Measurements from ENCODE around the gene BCL2L11. TPM values are rescaled to one million over a fixed set of nuclear protein-coding genes. Genes with fewer than 3 reads are reported as not detected.

The BCL2L11 gene
- total and polyA plus RNA-seq, 10 of the 15 experiments (the other 5 are each of a cell fraction or from before 2014, with no cell fraction given): 0.29 to 10.1 (median 1.1) TPM

DNA sequence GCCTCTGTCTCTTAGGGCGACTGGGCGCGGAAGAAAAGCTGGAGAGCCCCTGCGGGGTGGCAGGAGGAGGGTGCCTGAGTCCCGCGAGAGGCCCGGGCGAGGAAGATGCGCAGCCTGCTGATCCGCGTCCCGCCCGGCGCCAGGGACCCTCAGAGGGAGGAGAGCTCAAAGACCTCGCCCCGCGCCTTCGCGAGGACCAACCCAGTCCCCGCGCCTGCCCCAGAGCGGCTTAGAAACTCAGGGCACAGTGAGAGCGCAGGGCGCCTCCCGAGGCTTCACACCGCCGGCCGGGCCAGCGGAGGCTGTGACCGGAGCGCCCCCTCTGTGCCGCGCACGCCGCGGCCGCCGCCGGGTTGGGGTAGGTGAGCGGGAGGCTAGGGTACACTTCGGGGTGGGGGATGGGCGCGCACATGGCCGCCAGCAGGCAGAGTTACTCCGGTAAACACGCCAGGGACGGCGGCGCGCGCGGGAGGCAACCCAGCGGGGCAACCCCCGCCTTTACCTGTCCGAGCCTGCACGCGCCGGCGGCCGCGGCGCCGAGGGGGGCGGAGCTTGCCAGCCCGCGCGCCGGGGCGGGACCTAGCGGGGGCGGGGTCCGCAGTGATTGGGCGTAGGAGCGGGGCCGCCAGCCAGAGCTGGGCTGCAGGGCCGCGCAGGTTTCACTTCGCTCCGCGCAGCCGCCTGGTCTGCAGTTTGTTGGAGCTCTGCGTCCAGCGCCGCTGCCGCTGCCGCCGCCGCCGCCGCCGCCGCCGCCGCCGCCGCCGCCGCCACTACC lies at the start of gene BCL2L11 (continued):
- no peak for TF ChIP-seq RCOR1 (conservative IDR thresholded peaks at IDR 0.05; ENCODE audit: low read depth, low read length)
- peak; percentile 8 for TF ChIP-seq SUZ12 (IDR thresholded peaks at IDR 0.05; ENCODE audit: unreplicated experiment)
- TF ChIP-seq TCF12 (IDR thresholded peaks at IDR 0.05; ENCODE audit: low read depth, low read length): peak; percentile 24; the same call in 1 of the 2 replicates
- TF ChIP-seq POLR2AphosphoS5 (IDR thresholded peaks at IDR 0.05; ENCODE audit: low read length): peak; percentile 75
- peak; percentile 57; the same call in 1 of the 2 replicates for TF ChIP-seq BACH1 (IDR thresholded peaks at IDR 0.05; ENCODE audit: borderline replicate concordance)
- TF ChIP-seq, protein P1, sequence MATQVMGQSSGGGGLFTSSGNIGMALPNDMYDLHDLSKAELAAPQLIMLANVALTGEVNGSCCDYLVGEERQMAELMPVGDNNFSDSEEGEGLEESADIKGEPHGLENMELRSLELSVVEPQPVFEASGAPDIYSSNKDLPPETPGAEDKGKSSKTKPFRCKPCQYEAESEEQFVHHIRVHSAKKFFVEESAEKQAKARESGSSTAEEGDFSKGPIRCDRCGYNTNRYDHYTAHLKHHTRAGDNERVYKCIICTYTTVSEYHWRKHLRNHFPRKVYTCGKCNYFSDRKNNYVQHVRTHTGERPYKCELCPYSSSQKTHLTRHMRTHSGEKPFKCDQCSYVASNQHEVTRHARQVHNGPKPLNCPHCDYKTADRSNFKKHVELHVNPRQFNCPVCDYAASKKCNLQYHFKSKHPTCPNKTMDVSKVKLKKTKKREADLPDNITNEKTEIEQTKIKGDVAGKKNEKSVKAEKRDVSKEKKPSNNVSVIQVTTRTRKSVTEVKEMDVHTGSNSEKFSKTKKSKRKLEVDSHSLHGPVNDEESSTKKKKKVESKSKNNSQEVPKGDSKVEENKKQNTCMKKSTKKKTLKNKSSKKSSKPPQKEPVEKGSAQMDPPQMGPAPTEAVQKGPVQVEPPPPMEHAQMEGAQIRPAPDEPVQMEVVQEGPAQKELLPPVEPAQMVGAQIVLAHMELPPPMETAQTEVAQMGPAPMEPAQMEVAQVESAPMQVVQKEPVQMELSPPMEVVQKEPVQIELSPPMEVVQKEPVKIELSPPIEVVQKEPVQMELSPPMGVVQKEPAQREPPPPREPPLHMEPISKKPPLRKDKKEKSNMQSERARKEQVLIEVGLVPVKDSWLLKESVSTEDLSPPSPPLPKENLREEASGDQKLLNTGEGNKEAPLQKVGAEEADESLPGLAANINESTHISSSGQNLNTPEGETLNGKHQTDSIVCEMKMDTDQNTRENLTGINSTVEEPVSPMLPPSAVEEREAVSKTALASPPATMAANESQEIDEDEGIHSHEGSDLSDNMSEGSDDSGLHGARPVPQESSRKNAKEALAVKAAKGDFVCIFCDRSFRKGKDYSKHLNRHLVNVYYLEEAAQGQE (IDR thresholded peaks at IDR 0.05; ENCODE audit: low read depth, low read length): no peak
- no peak for TF ChIP-seq EP300 (IDR thresholded peaks at IDR 0.05; ENCODE audit: borderline replicate concordance in 1 of 2, control insufficient read depth in 1 of 2, low read depth in 2 of 2, low read length in 2 of 2)
- no peak for TF ChIP-seq MEF2B (IDR thresholded peaks at IDR 0.05; ENCODE audit: partially characterized antibody, poor library complexity, severe bottlenecking)
- TF ChIP-seq BCL3 (IDR thresholded peaks at IDR 0.05; ENCODE audit: borderline replicate concordance, insufficient read depth, low read depth, low read length, poor library complexity, severe bottlenecking): no peak
- TF ChIP-seq YY1 (IDR thresholded peaks at IDR 0.05; ENCODE audit: low read depth, low read length): no peak
- TF ChIP-seq CBX3 (IDR thresholded peaks at IDR 0.05; ENCODE audit: borderline replicate concordance, low read depth): no peak
- no peak for TF ChIP-seq JUNB (IDR thresholded peaks at IDR 0.05)
- TF ChIP-seq FOXK2 (IDR thresholded peaks at IDR 0.05): 0 out of 2 replicates have a peak, but pooled peaks have one; percentile 14
- TF ChIP-seq ZSCAN29 (IDR thresholded peaks at IDR 0.05): no peak
- no peak for TF ChIP-seq EED (IDR thresholded peaks at IDR 0.05; ENCODE audit: low read depth)
- no peak for TF ChIP-seq ATF7 (IDR thresholded peaks at IDR 0.05; ENCODE audit: low read depth)
- TF ChIP-seq EGR1 (IDR thresholded peaks at IDR 0.05; ENCODE audit: borderline replicate concordance in 1 of 2, low read depth in 2 of 2, low read length in 2 of 2): peak in 1 of 2 experiments; percentile 64; a peak in 2 of 3 replicates
- TF ChIP-seq, protein P2, sequence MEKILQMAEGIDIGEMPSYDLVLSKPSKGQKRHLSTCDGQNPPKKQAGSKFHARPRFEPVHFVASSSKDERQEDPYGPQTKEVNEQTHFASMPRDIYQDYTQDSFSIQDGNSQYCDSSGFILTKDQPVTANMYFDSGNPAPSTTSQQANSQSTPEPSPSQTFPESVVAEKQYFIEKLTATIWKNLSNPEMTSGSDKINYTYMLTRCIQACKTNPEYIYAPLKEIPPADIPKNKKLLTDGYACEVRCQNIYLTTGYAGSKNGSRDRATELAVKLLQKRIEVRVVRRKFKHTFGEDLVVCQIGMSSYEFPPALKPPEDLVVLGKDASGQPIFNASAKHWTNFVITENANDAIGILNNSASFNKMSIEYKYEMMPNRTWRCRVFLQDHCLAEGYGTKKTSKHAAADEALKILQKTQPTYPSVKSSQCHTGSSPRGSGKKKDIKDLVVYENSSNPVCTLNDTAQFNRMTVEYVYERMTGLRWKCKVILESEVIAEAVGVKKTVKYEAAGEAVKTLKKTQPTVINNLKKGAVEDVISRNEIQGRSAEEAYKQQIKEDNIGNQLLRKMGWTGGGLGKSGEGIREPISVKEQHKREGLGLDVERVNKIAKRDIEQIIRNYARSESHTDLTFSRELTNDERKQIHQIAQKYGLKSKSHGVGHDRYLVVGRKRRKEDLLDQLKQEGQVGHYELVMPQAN (conservative IDR thresholded peaks at IDR 0.05): no peak; the same call in 1 of the 2 replicates
- TF ChIP-seq FOS (IDR thresholded peaks at IDR 0.05; ENCODE audit: borderline replicate concordance, extremely low read depth, insufficient read length): no peak
- no peak; the same call in none of the 2 replicates for TF ChIP-seq LARP7 (IDR thresholded peaks at IDR 0.05)
- TF ChIP-seq WRNIP1 (IDR thresholded peaks at IDR 0.05; ENCODE audit: borderline replicate concordance, low read depth, low read length): no peak
- peak; percentile 88 for TF ChIP-seq POLR2A (IDR thresholded peaks at IDR 0.05; ENCODE audit: low read depth, low read length)

All from GM12878 (cell line).